ENCODE data around the gene OSBPL9.

Gene OSBPL9

DNA sequence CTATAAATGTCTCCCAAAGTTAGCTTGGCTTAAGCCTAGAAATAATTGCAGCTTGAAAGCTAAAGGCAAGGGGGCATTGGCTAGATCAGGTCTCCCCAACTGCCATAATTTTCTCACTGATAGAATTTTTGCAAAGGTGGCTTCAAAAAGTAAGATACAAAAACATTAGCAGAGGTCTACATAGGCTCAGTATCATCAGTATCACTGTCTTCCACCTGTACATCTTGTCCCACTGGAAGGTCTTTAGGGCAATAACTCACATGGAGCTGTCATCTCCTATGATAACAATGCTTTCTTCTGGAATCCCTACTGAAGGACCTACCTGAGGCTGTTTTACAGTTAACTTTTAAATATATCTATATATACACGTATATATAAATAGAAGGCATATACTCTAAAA is 14.9 kb downstream of the OSBPL9 start:
- H3K4me1 ChIP-seq (ENCODE audit: control insufficient read depth, insufficient read depth, low read length, poor library complexity, severe bottlenecking): no peaks in the 10 kb centered on the region
- no peak for DNase-seq
- H3K9me3 ChIP-seq (ENCODE audit: control insufficient read depth, low read length): no peaks in the 10 kb centered on the region
- no peaks in the 10 kb centered on the region for H3K27me3 ChIP-seq (replicated peaks; ENCODE audit: control insufficient read depth, insufficient read depth, low read length, poor library complexity, severe bottlenecking)
- H3K27ac ChIP-seq (ENCODE audit: insufficient read depth, low read length, poor library complexity, severe bottlenecking): no peak overlapping the region
- H3K4me3 ChIP-seq (ENCODE audit: insufficient read depth, low read depth, low read length, poor library complexity, severe bottlenecking): no peak overlapping the region
- no peaks in the 10 kb centered on the region for H3K36me3 ChIP-seq (ENCODE audit: control insufficient read depth, insufficient read depth, low read length)

DNA sequence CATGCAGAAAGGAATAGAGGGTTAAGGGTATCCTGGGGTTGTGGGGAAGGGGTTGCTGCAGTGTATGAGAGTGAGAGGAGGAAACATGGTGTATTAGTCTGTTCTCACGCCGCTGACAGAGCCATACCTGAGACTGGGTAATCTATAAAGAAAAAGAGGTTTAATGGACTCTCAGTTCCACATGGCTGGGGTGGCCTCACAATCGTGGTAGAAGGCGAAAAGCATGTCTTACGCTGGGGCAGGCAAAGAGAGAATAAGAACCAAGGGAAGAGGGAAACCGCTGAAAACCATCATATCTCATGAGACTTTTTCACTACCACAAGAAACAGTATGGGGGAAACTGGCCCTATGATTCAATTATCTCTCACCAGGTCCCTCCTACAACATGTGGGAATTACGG is 17.7 kb downstream of the OSBPL9 start:
- Histone ChIP-seq H3K36me3 (ENCODE audit: control insufficient read depth, insufficient read depth, low read length) (no peaks in the 10 kb centered on the region), H3K4me3 (ENCODE audit: insufficient read depth, low read depth, low read length, poor library complexity, severe bottlenecking) (no peak overlapping the region), H3K4me1 (ENCODE audit: control insufficient read depth, insufficient read depth, low read length, poor library complexity, severe bottlenecking) (no peaks in the 10 kb centered on the region), H3K27me3 (replicated peaks; ENCODE audit: control insufficient read depth, insufficient read depth, low read length, poor library complexity, severe bottlenecking) (no peaks in the 10 kb centered on the region), H3K27ac (ENCODE audit: insufficient read depth, low read length, poor library complexity, severe bottlenecking) (no peak overlapping the region), H3K9me3 (ENCODE audit: control insufficient read depth, low read length) (no peaks in the 10 kb centered on the region)
- DNase-seq: no peak

DNA sequence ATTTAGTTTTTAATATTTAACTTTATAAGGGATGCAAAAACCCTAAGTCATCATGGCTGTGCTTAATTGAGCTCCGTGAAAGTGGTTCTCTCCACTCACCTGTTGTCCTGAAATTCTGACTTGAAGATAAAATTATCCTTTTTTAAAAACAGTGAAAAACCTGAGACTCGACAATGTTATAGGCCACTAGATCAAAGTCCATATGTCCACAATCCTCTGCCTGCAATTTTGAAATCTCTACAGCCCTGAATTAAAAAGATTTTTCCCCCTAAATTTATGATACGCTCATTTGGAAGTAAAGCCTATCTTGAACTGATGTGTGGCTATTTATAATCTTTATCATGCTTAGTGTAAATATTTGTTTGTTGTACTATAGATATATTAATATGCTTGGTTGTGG is 18.7 kb downstream of the OSBPL9 start:
- Histone ChIP-seq H3K27ac (ENCODE audit: insufficient read depth, low read length, poor library complexity, severe bottlenecking) (no peak overlapping the region), H3K9me3 (ENCODE audit: control insufficient read depth, low read length) (no peaks in the 10 kb centered on the region), H3K4me3 (ENCODE audit: insufficient read depth, low read depth, low read length, poor library complexity, severe bottlenecking) (no peak overlapping the region), H3K36me3 (ENCODE audit: control insufficient read depth, insufficient read depth, low read length) (no peaks in the 10 kb centered on the region), H3K4me1 (ENCODE audit: control insufficient read depth, insufficient read depth, low read length, poor library complexity, severe bottlenecking) (no peaks in the 10 kb centered on the region), H3K27me3 (replicated peaks; ENCODE audit: control insufficient read depth, insufficient read depth, low read length, poor library complexity, severe bottlenecking) (no peaks in the 10 kb centered on the region)
- no peak for DNase-seq

DNA sequence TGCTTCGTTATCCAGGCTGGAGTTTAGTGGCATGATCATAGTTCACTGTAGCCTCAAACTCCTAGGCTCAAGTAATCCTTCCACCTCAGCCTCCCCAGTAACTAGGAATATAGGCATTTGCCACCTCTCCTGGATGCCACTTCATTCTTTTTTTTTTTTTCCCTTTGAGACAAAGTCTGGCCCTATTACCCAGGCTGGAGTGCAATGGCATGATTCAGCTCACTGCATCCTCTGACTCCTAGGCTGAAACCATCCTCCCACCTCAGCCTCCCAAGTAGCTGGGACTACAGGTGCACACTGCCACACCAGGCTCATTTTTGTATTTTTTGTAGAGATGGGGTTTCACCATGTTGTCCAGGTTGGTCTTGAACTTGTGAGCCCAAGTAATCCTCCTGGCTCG is 19.3 kb downstream of the OSBPL9 start:
- H3K36me3 ChIP-seq (ENCODE audit: control insufficient read depth, insufficient read depth, low read length): no peaks in the 10 kb centered on the region
- no peaks in the 10 kb centered on the region for H3K9me3 ChIP-seq (ENCODE audit: control insufficient read depth, low read length)
- H3K27ac ChIP-seq (ENCODE audit: insufficient read depth, low read length, poor library complexity, severe bottlenecking): no peak overlapping the region
- no peak for DNase-seq
- H3K4me1 ChIP-seq (ENCODE audit: control insufficient read depth, insufficient read depth, low read length, poor library complexity, severe bottlenecking): no peaks in the 10 kb centered on the region
- no peak overlapping the region for H3K4me3 ChIP-seq (ENCODE audit: insufficient read depth, low read depth, low read length, poor library complexity, severe bottlenecking)
- H3K27me3 ChIP-seq (replicated peaks; ENCODE audit: control insufficient read depth, insufficient read depth, low read length, poor library complexity, severe bottlenecking): no peaks in the 10 kb centered on the region

DNA sequence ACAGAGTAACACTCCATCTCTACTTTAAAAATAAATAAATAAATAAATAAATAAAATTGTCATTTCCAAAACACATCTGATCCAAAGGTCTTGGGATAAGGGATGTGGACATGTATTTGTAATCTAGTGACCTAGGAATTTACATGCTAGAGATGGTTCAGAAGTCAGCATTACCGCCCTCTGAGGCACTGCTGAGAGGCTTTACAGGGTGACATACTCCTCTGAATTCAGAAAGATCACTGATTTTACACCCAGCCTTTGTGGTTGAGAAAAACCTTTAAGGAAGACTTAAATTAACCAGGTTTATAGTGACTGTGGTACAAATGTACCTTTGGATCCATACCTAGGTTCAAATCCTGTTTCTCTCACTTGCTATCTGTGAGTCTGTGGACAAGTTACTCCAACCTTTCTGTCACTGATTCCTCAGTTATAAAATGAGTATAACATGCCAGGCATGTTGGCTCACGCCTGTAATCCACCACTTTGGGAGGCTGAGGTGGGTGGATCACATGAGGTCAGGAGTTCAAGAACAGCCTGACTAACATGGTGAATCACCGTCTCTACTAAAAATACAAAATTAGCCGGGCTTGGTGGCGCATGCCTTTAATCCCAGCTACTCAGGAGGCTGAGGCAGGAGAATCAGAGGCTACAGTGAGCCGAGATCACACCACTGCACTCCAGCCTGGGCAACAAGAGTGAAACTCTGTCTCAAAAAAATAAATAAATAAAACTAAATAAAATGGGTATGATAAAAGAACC is 20.1 kb downstream of the OSBPL9 start:
- DNase-seq: no peak
- no peaks in the 10 kb centered on the region for H3K9me3 ChIP-seq (ENCODE audit: control insufficient read depth, low read length)

DNA sequence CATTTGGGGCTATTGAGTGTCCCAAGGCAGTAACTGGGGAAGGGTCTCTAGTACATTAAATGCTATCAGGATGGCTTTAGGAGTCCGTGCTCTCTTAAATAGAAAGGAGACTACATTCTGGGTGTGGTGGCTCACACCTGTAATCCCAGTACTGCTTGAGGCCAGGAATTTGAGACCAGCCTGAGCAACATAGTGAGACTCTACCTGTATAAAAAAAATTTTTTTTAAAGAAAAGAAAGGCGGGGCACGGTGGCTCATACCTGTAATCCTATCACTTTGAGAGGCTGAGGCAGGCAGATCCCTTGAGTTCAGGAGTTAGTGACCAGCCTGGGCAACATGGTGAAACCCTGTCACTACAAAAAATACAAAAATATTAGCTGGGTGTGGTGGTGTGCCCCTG is 21.5 kb downstream of the OSBPL9 start:
- Histone ChIP-seq H3K27me3 (replicated peaks; ENCODE audit: control insufficient read depth, insufficient read depth, low read length, poor library complexity, severe bottlenecking) (no peaks in the 10 kb centered on the region), H3K4me1 (ENCODE audit: control insufficient read depth, insufficient read depth, low read length, poor library complexity, severe bottlenecking) (no peaks in the 10 kb centered on the region), H3K9me3 (ENCODE audit: control insufficient read depth, low read length) (no peaks in the 10 kb centered on the region), H3K27ac (ENCODE audit: insufficient read depth, low read length, poor library complexity, severe bottlenecking) (no peak overlapping the region), H3K4me3 (ENCODE audit: insufficient read depth, low read depth, low read length, poor library complexity, severe bottlenecking) (no peak overlapping the region), H3K36me3 (ENCODE audit: control insufficient read depth, insufficient read depth, low read length) (no peaks in the 10 kb centered on the region)
- DNase-seq: no peak

More for the DNA sequence above, 20.1 kb downstream of the OSBPL9 start:
- no peaks in the 10 kb centered on the region for H3K4me1 ChIP-seq (ENCODE audit: control insufficient read depth, insufficient read depth, low read length, poor library complexity, severe bottlenecking)
- H3K36me3 ChIP-seq (ENCODE audit: control insufficient read depth, insufficient read depth, low read length): no peaks in the 10 kb centered on the region
- H3K27ac ChIP-seq (ENCODE audit: insufficient read depth, low read length, poor library complexity, severe bottlenecking): no peak overlapping the region
- no peak overlapping the region for H3K4me3 ChIP-seq (ENCODE audit: insufficient read depth, low read depth, low read length, poor library complexity, severe bottlenecking)
- H3K27me3 ChIP-seq (replicated peaks; ENCODE audit: control insufficient read depth, insufficient read depth, low read length, poor library complexity, severe bottlenecking): no peaks in the 10 kb centered on the region

DNA sequence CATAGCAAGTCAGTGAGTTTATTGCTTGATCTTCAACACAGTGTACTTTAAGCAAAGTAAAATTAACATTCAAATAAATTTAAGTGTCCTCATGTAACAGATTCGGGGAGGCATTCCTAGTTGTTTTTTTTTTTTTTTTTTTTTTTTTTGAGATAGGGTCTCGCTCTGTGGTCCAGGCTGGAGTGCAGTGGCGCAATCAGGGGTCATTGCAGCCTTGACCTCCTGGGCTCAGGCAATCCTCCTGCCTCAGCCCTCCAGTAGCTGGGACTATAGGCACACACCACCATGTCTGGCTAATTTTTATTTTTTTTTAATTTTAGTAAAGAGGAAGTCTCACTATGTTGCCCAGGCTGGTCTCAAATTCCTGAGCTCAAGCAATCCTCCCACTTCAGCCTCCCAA is 22.8 kb downstream of the OSBPL9 start:
- Histone ChIP-seq H3K27me3 (replicated peaks; ENCODE audit: control insufficient read depth, insufficient read depth, low read length, poor library complexity, severe bottlenecking) (no peaks in the 10 kb centered on the region), H3K36me3 (ENCODE audit: control insufficient read depth, insufficient read depth, low read length) (no peaks in the 10 kb centered on the region), H3K27ac (ENCODE audit: insufficient read depth, low read length, poor library complexity, severe bottlenecking) (no peak overlapping the region), H3K9me3 (ENCODE audit: control insufficient read depth, low read length) (no peaks in the 10 kb centered on the region), H3K4me1 (ENCODE audit: control insufficient read depth, insufficient read depth, low read length, poor library complexity, severe bottlenecking) (no peaks in the 10 kb centered on the region), H3K4me3 (ENCODE audit: insufficient read depth, low read depth, low read length, poor library complexity, severe bottlenecking) (no peak overlapping the region)
- DNase-seq: no peak

DNA sequence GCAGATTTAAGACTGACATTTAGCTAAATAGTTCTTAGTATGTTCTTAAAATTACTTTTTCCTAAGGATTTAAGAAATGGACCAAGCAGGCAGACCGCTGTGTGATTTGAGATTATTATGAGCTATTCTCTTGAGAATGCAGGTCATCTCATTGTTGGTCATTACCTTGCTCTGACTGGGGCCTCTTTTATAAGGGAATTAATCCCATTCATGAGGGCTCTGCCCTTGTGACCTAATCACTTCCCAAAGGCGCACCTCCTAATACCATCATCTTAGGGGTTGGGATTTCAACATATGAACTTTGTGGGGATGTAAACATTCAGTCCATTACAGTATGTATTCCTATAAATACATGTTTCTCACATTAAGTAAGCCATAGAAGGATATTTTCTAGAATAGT is 24.2 kb downstream of the OSBPL9 start:
- no peaks in the 10 kb centered on the region for H3K36me3 ChIP-seq (ENCODE audit: control insufficient read depth, insufficient read depth, low read length)
- no peak overlapping the region for H3K4me3 ChIP-seq (ENCODE audit: insufficient read depth, low read depth, low read length, poor library complexity, severe bottlenecking)
- no peak for DNase-seq

DNA sequence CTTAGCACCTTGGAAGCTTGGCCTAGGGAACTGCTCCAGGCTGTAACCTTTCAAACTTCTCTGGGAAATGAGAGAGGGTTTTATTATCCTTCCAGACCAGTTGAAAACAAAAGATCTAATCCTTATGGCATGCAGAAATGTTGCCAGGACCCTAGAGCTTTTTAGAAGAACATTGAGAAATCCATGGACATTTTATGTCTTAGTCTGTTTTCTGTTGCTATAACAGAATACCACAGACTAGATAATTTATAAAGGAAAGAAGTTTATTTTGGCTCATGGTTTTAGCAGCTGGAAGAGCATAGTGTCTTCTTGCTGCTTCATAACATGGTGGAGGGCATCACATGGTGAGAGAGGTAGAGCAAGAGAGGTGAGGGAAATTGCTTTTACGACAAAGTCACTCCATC is 25.8 kb downstream of the OSBPL9 start:
- no peak for DNase-seq
- H3K27me3 ChIP-seq (replicated peaks; ENCODE audit: control insufficient read depth, insufficient read depth, low read length, poor library complexity, severe bottlenecking): no peaks in the 10 kb centered on the region
- H3K4me1 ChIP-seq (ENCODE audit: control insufficient read depth, insufficient read depth, low read length, poor library complexity, severe bottlenecking): no peaks in the 10 kb centered on the region
- no peak overlapping the region for H3K27ac ChIP-seq (ENCODE audit: insufficient read depth, low read length, poor library complexity, severe bottlenecking)
- no peaks in the 10 kb centered on the region for H3K36me3 ChIP-seq (ENCODE audit: control insufficient read depth, insufficient read depth, low read length)
- no peaks in the 10 kb centered on the region for H3K9me3 ChIP-seq (ENCODE audit: control insufficient read depth, low read length)
- no peak overlapping the region for H3K4me3 ChIP-seq (ENCODE audit: insufficient read depth, low read depth, low read length, poor library complexity, severe bottlenecking)

More for the DNA sequence above, 24.2 kb downstream of the OSBPL9 start:
- H3K9me3 ChIP-seq (ENCODE audit: control insufficient read depth, low read length): no peaks in the 10 kb centered on the region
- H3K27ac ChIP-seq (ENCODE audit: insufficient read depth, low read length, poor library complexity, severe bottlenecking): no peak overlapping the region
- no peaks in the 10 kb centered on the region for H3K27me3 ChIP-seq (replicated peaks; ENCODE audit: control insufficient read depth, insufficient read depth, low read length, poor library complexity, severe bottlenecking)
- no peaks in the 10 kb centered on the region for H3K4me1 ChIP-seq (ENCODE audit: control insufficient read depth, insufficient read depth, low read length, poor library complexity, severe bottlenecking)

DNA sequence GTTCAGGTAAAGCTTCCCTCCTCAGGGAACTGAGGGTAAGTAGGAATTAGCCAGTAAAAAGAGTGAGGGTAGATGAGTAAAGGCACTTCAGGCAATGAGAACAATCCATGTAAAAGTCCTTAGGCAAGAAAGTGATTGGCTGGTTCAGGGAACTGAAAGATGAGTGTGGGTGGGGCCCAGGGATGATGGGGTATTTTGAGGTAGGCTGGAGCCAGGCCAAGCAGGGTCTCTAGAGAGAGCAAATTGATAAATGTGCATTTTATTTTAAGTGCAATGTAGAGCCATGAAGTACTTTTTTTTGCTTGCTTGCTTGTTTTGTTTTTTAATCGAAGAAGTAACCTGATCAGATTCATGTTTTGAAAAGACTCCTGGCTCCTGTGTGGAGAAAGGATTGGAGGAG is 26.5 kb downstream of the OSBPL9 start:
- Histone ChIP-seq H3K27ac (ENCODE audit: insufficient read depth, low read length, poor library complexity, severe bottlenecking) (no peak overlapping the region), H3K4me1 (ENCODE audit: control insufficient read depth, insufficient read depth, low read length, poor library complexity, severe bottlenecking) (no peaks in the 10 kb centered on the region), H3K36me3 (ENCODE audit: control insufficient read depth, insufficient read depth, low read length) (no peaks in the 10 kb centered on the region), H3K9me3 (ENCODE audit: control insufficient read depth, low read length) (no peaks in the 10 kb centered on the region), H3K27me3 (replicated peaks; ENCODE audit: control insufficient read depth, insufficient read depth, low read length, poor library complexity, severe bottlenecking) (no peaks in the 10 kb centered on the region), H3K4me3 (ENCODE audit: insufficient read depth, low read depth, low read length, poor library complexity, severe bottlenecking) (no peak overlapping the region)
- DNase-seq: no peak
